Measurements from ENCODE around the gene ST7. TPM values are rescaled to one million over a fixed set of nuclear protein-coding genes. Genes with fewer than 3 reads are reported as not detected.

Gene ST7
- total and polyA plus RNA-seq, 2 experiments from 2014 or later: 31.2 to 38.5 TPM

GRCh38 chr7:117250801-117251200 lies 297.5 kb downstream of the ST7 start:
- no peak overlapping the region for H2AFZ ChIP-seq

GRCh38 chr7:117251687-117252086 lies 298.4 kb downstream of the ST7 start:
- no peak for DNase-seq (ENCODE audit: low spot score)
- H3K4me1 ChIP-seq (ENCODE audit: insufficient read depth): no peaks in the 10 kb centered on the region
- WGBS (ENCODE audit: low lambda C conversion rate, missing lambda C conversion rate): 79% methylated on average over 4 of the region's 4 CpGs
- TF ChIP-seq EZH2 (IDR thresholded peaks at IDR 0.05; ENCODE audit: borderline replicate concordance): no peak
- H3K9me3 ChIP-seq (ENCODE audit: low read depth): no peaks in the 10 kb centered on the region
- H3K79me2 ChIP-seq: no peaks in the 10 kb centered on the region
- no peaks in the 10 kb centered on the region for H3K36me3 ChIP-seq (replicated peaks; ENCODE audit: insufficient read depth, low read depth)
- H4K20me1 ChIP-seq (ENCODE audit: insufficient read depth, poor library complexity, severe bottlenecking): no peaks in the 10 kb centered on the region
- H3K9me2 ChIP-seq (replicated peaks; ENCODE audit: insufficient read depth): no peaks in the 10 kb centered on the region
- H3K27ac ChIP-seq: no peak overlapping the region
- H3K4me3 ChIP-seq: no peak overlapping the region
- no peak overlapping the region for H3K4me2 ChIP-seq
- H3K27me3 ChIP-seq: no peaks in the 10 kb centered on the region
- H2AFZ ChIP-seq: no peak overlapping the region

More at GRCh38 chr7:117250801-117251200, 297.5 kb downstream of the ST7 start:
- Histone ChIP-seq H3K9me3 (ENCODE audit: low read depth) (no peaks in the 10 kb centered on the region), H4K20me1 (ENCODE audit: insufficient read depth, poor library complexity, severe bottlenecking) (no peaks in the 10 kb centered on the region), H3K36me3 (replicated peaks; ENCODE audit: insufficient read depth, low read depth) (no peaks in the 10 kb centered on the region), H3K4me2 (no peak overlapping the region), H3K4me3 (no peak overlapping the region), H3K79me2 (no peaks in the 10 kb centered on the region), H3K27ac (no peak overlapping the region), H3K27me3 (no peaks in the 10 kb centered on the region), H3K4me1 (ENCODE audit: insufficient read depth) (no peaks in the 10 kb centered on the region), H3K9me2 (replicated peaks; ENCODE audit: insufficient read depth) (no peaks in the 10 kb centered on the region)
- WGBS (ENCODE audit: low lambda C conversion rate, missing lambda C conversion rate): 81% methylated on average over 4 of the region's 4 CpGs
- TF ChIP-seq EZH2 (IDR thresholded peaks at IDR 0.05; ENCODE audit: borderline replicate concordance) (no peak), EZH2phosphoT487 (IDR thresholded peaks at IDR 0.05; ENCODE audit: low read depth, severe bottlenecking, unreplicated experiment) (no peak), CTCF (IDR thresholded peaks at IDR 0.05; ENCODE audit: poor library complexity) (no peak)
- DNase-seq (ENCODE audit: low spot score): no peak

GRCh38 chr7:117259615-117260014 lies 306.3 kb downstream of the ST7 start:
- Histone ChIP-seq H3K9me2 (replicated peaks; ENCODE audit: insufficient read depth) (no peaks in the 10 kb centered on the region), H3K36me3 (replicated peaks; ENCODE audit: insufficient read depth, low read depth) (no peaks in the 10 kb centered on the region), H4K20me1 (ENCODE audit: insufficient read depth, poor library complexity, severe bottlenecking) (no peaks in the 10 kb centered on the region), H2AFZ (no peak overlapping the region), H3K4me3 (no peak overlapping the region), H3K4me1 (ENCODE audit: insufficient read depth) (no peaks in the 10 kb centered on the region), H3K9me3 (ENCODE audit: low read depth) (no peaks in the 10 kb centered on the region), H3K27me3 (no peaks in the 10 kb centered on the region), H3K27ac (no peak overlapping the region), H3K4me2 (no peak overlapping the region), H3K79me2 (no peaks in the 10 kb centered on the region)
- 84% methylated on average over 1 of the region's 1 CpG for WGBS (ENCODE audit: low lambda C conversion rate, missing lambda C conversion rate)
- TF ChIP-seq CTCF (IDR thresholded peaks at IDR 0.05; ENCODE audit: poor library complexity) (no peak), EZH2phosphoT487 (IDR thresholded peaks at IDR 0.05; ENCODE audit: low read depth, severe bottlenecking, unreplicated experiment) (no peak), EZH2 (IDR thresholded peaks at IDR 0.05; ENCODE audit: borderline replicate concordance) (no peak)
- no peak for DNase-seq (ENCODE audit: low spot score)

- WGBS (ENCODE audit: low lambda C conversion rate, missing lambda C conversion rate): 94% methylated on average over 2 of the region's 2 CpGs
- no peak overlapping the region for H3K4me3 ChIP-seq
- no peak overlapping the region for H3K4me2 ChIP-seq
- H3K79me2 ChIP-seq: no peaks in the 10 kb centered on the region
- no peaks in the 10 kb centered on the region for H3K27me3 ChIP-seq
- DNase-seq (ENCODE audit: low spot score): no peak
- no peak overlapping the region for H2AFZ ChIP-seq
- H3K27ac ChIP-seq: no peak overlapping the region
- no peaks in the 10 kb centered on the region for H3K9me2 ChIP-seq (replicated peaks; ENCODE audit: insufficient read depth)
- no peaks in the 10 kb centered on the region for H3K36me3 ChIP-seq (replicated peaks; ENCODE audit: insufficient read depth, low read depth)
- TF ChIP-seq EZH2phosphoT487 (IDR thresholded peaks at IDR 0.05; ENCODE audit: low read depth, severe bottlenecking, unreplicated experiment) (no peak), CTCF (IDR thresholded peaks at IDR 0.05; ENCODE audit: poor library complexity) (no peak), EZH2 (IDR thresholded peaks at IDR 0.05; ENCODE audit: borderline replicate concordance) (no peak)
- H4K20me1 ChIP-seq (ENCODE audit: insufficient read depth, poor library complexity, severe bottlenecking): no peaks in the 10 kb centered on the region
- no peaks in the 10 kb centered on the region for H3K4me1 ChIP-seq (ENCODE audit: insufficient read depth)
- no peaks in the 10 kb centered on the region for H3K9me3 ChIP-seq (ENCODE audit: low read depth)
Measured at GRCh38 chr7:117262546-117262945, 309.2 kb downstream of the ST7 start.

Measured in hepatocyte (in vitro differentiated cells).